ENCODE measurements around the gene APOO. TPM values are rescaled to one million over a fixed set of nuclear protein-coding genes. Genes with fewer than 3 reads are reported as not detected.
A peak's percentile ranks its signal among the peaks of the same experiment; 100 is the strongest.

APOO gene
- total and polyA plus RNA-seq, 3 donors from 2014 or later = 29.4 to 33.8 (median 31.1) TPM

DNA sequence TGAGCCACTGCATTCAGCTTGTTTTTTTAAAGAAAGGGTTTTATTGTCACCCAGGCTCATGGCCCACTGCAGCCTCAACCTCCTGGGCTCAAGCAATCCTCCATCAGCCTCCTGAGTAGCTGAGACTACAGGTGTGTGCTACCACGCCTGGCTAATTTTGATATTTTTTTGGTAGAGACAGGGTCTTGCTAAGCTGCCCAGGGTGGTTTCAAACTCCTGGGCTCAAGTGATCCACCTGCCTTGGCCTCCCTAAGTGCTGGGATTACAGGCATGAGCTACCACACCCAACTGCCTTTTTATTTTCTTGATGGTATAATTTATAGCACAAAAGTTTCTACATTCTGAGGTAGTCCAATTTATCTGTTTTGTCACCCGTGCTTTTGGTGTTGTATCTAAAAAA is 85.9 kb downstream of the APOO start:
- intact Hi-C loops (cut with DNase I; ENCODE audit: low total_unique reads) = no loop called here
- 83% methylated on average over 2 of the region's 2 CpGs for WGBS, 2 donors
- H3K4me3 ChIP-seq = no peak overlapping the region
- H3K36me3 ChIP-seq (ENCODE audit: low read depth, missing control alignments) = no peaks in the 10 kb centered on the region
- H3K9me3 ChIP-seq = no peaks in the 10 kb centered on the region
- no peaks in the 10 kb centered on the region for H3K27me3 ChIP-seq
- no peak overlapping the region for H3K27ac ChIP-seq
- TF ChIP-seq POLR2A (IDR thresholded peaks at IDR 0.05) = no peak
- TF ChIP-seq, protein P1, sequence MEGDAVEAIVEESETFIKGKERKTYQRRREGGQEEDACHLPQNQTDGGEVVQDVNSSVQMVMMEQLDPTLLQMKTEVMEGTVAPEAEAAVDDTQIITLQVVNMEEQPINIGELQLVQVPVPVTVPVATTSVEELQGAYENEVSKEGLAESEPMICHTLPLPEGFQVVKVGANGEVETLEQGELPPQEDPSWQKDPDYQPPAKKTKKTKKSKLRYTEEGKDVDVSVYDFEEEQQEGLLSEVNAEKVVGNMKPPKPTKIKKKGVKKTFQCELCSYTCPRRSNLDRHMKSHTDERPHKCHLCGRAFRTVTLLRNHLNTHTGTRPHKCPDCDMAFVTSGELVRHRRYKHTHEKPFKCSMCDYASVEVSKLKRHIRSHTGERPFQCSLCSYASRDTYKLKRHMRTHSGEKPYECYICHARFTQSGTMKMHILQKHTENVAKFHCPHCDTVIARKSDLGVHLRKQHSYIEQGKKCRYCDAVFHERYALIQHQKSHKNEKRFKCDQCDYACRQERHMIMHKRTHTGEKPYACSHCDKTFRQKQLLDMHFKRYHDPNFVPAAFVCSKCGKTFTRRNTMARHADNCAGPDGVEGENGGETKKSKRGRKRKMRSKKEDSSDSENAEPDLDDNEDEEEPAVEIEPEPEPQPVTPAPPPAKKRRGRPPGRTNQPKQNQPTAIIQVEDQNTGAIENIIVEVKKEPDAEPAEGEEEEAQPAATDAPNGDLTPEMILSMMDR (IDR thresholded peaks at IDR 0.05) = no peak
- no peaks in the 10 kb centered on the region for H3K4me1 ChIP-seq
- no peak for DNase-seq

DNA sequence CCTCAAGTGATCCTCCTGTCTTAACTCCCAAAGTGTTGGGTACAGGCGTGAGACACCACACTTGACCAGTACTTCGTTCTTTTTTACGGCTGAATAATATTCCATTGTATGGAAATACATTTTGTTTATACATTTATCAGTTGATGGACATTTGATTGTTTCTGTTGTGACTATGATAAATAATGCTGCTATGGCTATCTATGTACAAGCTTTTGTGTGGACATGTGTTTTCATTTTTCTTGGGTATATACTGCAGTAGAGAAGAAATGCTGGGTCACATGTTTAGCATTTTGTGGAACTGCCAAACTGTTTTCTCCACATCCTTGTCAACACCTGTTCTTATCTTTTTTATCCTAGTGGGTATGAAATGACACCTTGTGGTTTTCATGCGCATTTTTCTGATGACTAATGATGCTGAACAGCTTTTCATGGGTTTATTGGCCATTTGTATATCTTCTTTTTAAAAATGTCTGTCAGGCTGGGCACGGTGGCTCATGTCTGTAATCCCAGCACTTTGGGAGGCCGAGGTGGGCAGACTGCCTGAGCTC is 87.4 kb downstream of the APOO start:
- DNase-seq = no peak
- TF ChIP-seq, protein P1 (IDR thresholded peaks at IDR 0.05) = no peak
- TF ChIP-seq POLR2A (IDR thresholded peaks at IDR 0.05) = no peak
- H3K27me3 ChIP-seq = no peaks in the 10 kb centered on the region
- no peaks in the 10 kb centered on the region for H3K4me1 ChIP-seq
- H3K36me3 ChIP-seq (ENCODE audit: low read depth, missing control alignments) = no peaks in the 10 kb centered on the region
- H3K27ac ChIP-seq = no peak overlapping the region
- no peaks in the 10 kb centered on the region for H3K9me3 ChIP-seq
- 87 to 95% methylated on average over 6 of the region's 6 CpGs for WGBS, 2 donors
- intact Hi-C loops (cut with DNase I; ENCODE audit: low total_unique reads) = no loop called here
- no peak overlapping the region for H3K4me3 ChIP-seq

DNA sequence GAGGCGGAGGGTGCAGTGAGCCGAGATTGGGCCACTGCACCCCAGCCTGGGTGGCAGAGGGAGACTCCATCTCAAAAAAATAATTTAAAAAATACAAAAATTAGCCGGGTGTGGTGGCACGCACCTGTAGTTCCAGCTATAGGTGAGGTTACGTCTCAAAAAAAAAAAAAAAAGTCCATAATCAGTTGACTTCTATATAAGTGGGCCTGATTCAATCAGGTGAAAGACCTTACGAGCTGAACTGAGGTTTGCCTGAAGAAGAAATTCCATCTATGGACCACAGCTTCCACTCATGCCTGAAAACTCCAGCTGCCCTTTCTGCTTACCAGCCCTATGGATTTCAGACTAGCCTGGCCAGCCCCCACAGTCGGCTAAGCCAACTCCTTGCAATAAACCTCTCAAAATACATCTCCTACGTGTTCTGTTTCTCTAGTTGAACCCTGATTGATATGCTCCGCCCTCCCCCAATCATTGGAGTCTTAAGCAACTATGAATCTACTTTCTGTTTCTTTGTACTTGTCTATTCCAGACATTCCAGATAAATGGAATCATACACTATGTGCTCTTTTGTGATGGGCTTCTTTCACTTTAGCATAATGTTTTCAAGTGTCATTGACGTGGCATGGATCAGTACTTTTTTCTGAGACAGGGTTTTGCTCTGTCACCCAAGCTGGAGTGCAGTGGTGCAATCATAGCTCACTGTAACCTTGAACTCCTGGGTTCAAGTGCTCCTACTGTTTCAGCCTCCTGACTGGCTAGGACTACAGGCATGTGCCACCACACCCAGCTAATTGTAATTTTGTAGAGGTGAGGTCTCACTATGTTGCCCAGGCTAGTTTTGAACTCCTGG is 88.1 kb downstream of the APOO start:
- no peak for TF ChIP-seq POLR2A (IDR thresholded peaks at IDR 0.05)
- TF ChIP-seq, protein P1 (IDR thresholded peaks at IDR 0.05) = no peak
- Histone ChIP-seq H3K9me3 (no peaks in the 10 kb centered on the region), H3K27ac (no peak overlapping the region), H3K4me3 (no peak overlapping the region), H3K36me3 (ENCODE audit: low read depth, missing control alignments) (no peaks in the 10 kb centered on the region), H3K27me3 (no peaks in the 10 kb centered on the region), H3K4me1 (no peaks in the 10 kb centered on the region)
- intact Hi-C loops (cut with DNase I; ENCODE audit: low total_unique reads) = no loop called here
- DNase-seq = peak; percentile 36
- WGBS, 2 donors = 79 to 82% methylated on average over 10 of the region's 10 CpGs

DNA sequence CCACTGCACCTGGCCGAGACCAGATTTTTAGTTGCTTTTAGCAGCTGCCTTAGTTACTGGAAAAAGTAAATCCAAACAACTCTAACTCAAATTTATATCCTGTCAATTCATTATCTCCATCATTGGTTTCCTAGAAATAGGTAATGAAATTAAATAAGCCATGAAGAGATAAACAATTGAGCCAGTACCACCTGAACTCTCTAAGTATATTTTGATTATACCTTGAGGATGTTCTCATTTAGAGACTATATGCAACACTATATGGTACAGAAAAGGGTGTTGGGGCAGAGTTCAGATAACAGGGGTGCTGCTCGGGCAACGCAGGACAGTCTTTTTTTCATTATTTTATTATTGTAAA is 89.8 kb downstream of the APOO start:
- intact Hi-C loops (cut with DNase I; ENCODE audit: low total_unique reads) = no loop called here
- WGBS, 2 donors = 95 to 97% methylated on average over 3 of the region's 3 CpGs
- Histone ChIP-seq H3K4me1 (no peaks in the 10 kb centered on the region), H3K9me3 (no peaks in the 10 kb centered on the region), H3K4me3 (no peak overlapping the region), H3K27ac (no peak overlapping the region), H3K27me3 (no peaks in the 10 kb centered on the region), H3K36me3 (ENCODE audit: low read depth, missing control alignments) (no peaks in the 10 kb centered on the region)
- TF ChIP-seq, protein P1 (IDR thresholded peaks at IDR 0.05) = no peak
- TF ChIP-seq POLR2A (IDR thresholded peaks at IDR 0.05) = no peak
- no peak for DNase-seq

Data from testis (tissue), 3 donors.